ENCODE results near the gene RBM22.

RBM22 gene

GRCh38 chr5:150672884-150673275 lies 28.0 kb downstream of the RBM22 start:
- TF ChIP-seq CTCF (IDR thresholded peaks at IDR 0.05; ENCODE audit: low read depth, low read length), result no peak
- H3K4me3 ChIP-seq (replicated peaks in 1 of 2; ENCODE audit: low read depth in 2 of 2, low read length in 2 of 2), result peak overlapping the region; percentile 51 to 53
- DNase-seq (ENCODE audit: low read depth in 2 of 2), result no peak

- H3K4me3 ChIP-seq (replicated peaks in 1 of 2; ENCODE audit: low read depth in 2 of 2, low read length in 2 of 2), result peak overlapping the region; percentile 51 to 53
- no peak for TF ChIP-seq CTCF (IDR thresholded peaks at IDR 0.05; ENCODE audit: low read depth, low read length)
- DNase-seq (ENCODE audit: low read depth in 2 of 2), result peak in 1 of 2 donors; percentile 28
Observed at GRCh38 chr5:150672237-150672883, 28.5 kb downstream of the RBM22 start.

- no peak for TF ChIP-seq CTCF (IDR thresholded peaks at IDR 0.05; ENCODE audit: low read depth, low read length)
- H3K4me3 ChIP-seq (replicated peaks in 1 of 2; ENCODE audit: low read depth in 2 of 2, low read length in 2 of 2), result peak overlapping the region; percentile 51 to 53
- DNase-seq (ENCODE audit: low read depth in 2 of 2), result no peak
Observed at GRCh38 chr5:150671509-150672236, 29.2 kb downstream of the RBM22 start.

DNA sequence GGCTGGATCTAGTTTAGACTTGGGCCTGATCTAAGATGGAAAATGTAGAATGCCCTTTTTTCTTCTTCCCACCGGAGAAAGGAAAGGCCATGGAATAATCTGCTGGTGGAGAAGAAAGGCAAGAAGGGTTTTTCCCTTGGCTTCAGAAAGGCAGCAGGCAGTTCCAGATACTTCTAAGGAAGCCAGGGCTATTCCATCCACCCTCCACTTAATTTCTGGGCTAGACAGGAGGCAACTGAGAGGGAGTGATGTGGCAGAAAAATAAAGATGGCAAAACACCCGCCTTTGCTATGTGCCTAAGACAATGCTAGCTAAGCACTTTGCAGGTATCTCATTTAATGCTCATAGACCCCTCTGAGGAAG lies 29.9 kb downstream of the RBM22 start:
- DNase-seq (ENCODE audit: low read depth in 2 of 2), result no peak
- no peak overlapping the region for H3K4me3 ChIP-seq (replicated peaks in 1 of 2; ENCODE audit: low read depth in 2 of 2, low read length in 2 of 2)
- no peak for TF ChIP-seq CTCF (IDR thresholded peaks at IDR 0.05; ENCODE audit: low read depth, low read length)

DNA sequence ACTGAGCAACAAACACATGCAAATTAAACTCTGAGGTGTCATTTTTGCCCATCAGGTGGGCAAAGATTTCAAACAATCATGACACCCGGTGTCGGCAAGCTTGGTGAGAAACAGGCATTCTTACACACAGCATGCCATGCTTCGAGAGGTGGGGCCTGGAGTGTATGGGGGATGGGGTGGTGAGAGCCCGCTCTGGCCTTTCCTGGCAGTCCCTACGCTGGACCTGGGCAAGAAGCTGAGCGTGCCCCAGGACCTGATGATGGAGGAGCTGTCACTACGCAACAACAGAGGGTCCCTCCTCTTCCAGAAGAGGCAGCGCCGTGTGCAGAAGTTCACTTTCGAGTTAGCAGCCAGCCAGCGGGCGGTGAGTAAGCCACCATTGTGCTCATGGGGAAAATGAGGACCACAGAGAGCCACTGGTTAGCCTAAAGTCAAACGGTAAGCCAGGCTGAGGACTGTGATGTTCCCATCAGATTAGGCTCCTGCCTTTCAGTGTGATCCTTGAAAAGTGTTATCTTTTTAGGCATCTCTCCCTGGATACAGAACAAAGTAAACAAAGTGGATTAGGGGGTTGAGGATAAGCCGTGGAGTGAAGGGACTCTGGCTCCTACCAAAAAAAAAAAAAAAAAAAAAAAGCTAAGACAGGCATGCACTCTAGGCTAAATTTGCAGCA lies 30.5 kb downstream of the RBM22 start:
- TF ChIP-seq CTCF (IDR thresholded peaks at IDR 0.05; ENCODE audit: low read depth, low read length), result no peak
- H3K4me3 ChIP-seq (replicated peaks in 1 of 2; ENCODE audit: low read depth in 2 of 2, low read length in 2 of 2), result no peak overlapping the region
- DNase-seq (ENCODE audit: low read depth in 2 of 2), result no peak

- no peak for TF ChIP-seq CTCF (IDR thresholded peaks at IDR 0.05; ENCODE audit: low read depth, low read length)
- DNase-seq (ENCODE audit: low read depth in 2 of 2), result peak in 1 of 2 donors; percentile 16
Observed at GRCh38 chr5:150665044-150665443, 35.8 kb downstream of the RBM22 start.

More at GRCh38 chr5:150665044-150665443, 35.8 kb downstream of the RBM22 start:
- no peak overlapping the region for H3K4me3 ChIP-seq (replicated peaks in 1 of 2; ENCODE audit: low read depth in 2 of 2, low read length in 2 of 2)
